Measurements from ENCODE around the gene ELMO2. TPM values are rescaled to one million over a fixed set of nuclear protein-coding genes. Genes with fewer than 3 reads are reported as not detected.

Gene ELMO2
- total and polyA plus RNA-seq, 9 of the 15 experiments (the other 6 are each of a cell fraction or from before 2014, with no cell fraction given), result 7.5 to 21.5 (median 15.9) TPM

DNA sequence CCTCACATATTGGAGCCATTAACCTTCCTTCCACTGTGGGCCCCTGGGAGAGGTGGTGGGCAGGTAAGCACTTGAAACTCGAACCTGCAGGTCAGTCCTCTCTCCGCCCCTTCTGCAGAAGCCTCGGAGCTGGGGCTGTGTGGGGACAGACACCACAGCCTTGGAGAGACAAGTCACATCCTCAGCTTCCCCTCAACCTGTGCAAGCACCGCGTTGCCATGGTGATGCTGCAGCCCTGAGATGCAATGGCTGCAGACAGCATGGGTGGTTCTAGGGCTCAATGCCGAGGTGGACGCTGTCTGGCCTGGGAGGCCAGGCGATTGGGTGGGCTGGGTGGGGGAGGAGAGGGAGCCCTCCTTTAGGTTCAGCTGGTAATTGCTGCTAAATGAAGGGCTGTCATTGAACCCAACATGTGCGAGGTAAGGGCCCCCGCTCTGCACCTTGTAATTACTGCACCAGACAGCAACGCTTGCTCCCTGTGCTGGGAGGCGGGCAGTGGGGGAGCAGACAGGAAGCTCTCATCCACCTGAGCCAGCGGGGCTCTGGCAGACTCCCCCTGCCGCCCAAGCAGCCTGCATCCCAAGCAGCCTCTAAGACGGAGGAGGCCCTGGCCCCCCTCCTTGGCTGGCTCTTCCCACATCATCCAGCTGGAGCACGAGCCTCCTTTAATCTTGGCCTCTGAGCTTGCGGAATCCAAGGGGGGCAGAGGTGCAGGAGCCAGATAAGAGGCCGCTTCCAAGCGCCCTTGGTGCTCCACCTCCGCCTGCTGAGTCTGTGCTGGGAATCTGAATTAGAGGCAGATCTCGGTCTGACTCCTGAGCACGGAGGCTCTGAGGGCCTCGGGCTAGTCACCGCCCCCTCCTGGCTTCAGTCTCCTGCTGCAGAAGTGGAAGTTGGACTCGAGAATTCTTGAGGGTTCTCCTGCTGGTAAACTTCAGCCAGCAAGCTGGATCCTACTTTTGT, 58.3 kb downstream of the ELMO2 start:
- Histone ChIP-seq H3K4me3 (no peak overlapping the region), H2AFZ (ENCODE audit: low read depth, low read length) (no peak overlapping the region), H3K27me3 (ENCODE audit: control insufficient read depth in 2 of 2, insufficient read depth in 2 of 2, low read length in 2 of 2) (peaks cover 0 to 11% of the 10 kb centered on the region in 2 experiments; a peak in 2 of 5 replicates), H3K4me2 (ENCODE audit: insufficient read depth, low read length) (no peak overlapping the region), H3K9me3 (replicated peaks; ENCODE audit: control insufficient read depth, insufficient read depth, low read depth, low read length) (no peaks in the 10 kb centered on the region), H3K36me3 (ENCODE audit: control insufficient read depth, insufficient read depth, low read length) (peaks cover 35% of the 10 kb centered on the region; the same call in 2 of the 3 replicates), H3K9me1 (ENCODE audit: control insufficient read depth, insufficient read depth, low read length) (peaks cover 2% of the 10 kb centered on the region), H3K79me2 (ENCODE audit: control insufficient read depth, insufficient read depth, low read length) (no peaks in the 10 kb centered on the region), H3K9ac (ENCODE audit: insufficient read depth in 1 of 2, low read depth in 2 of 2, low read length in 2 of 2) (peak overlapping the region in 1 of 2 experiments; percentile 59; a peak in 2 of 4 replicates), H3K27ac (ENCODE audit: extremely low read depth, low read depth, low read length) (no peak overlapping the region), H3K4me1 (replicated peaks in 1 of 2; ENCODE audit: control insufficient read depth in 2 of 2, insufficient read depth in 2 of 2, low read length in 2 of 2) (peaks cover 24 to 37% of the 10 kb centered on the region in 2 experiments), H4K20me1 (replicated peaks; ENCODE audit: control insufficient read depth, insufficient read depth, low read length) (peaks cover 10% of the 10 kb centered on the region)
- ATAC-seq (peak; percentile 39), DNase-seq (ENCODE audit: extremely low read depth in 1 of 4, low spot score in 3 of 4) (peak in 3 of 4 experiments; percentile 31 to 53 (median 35)), FAIRE-seq (peak; percentile 71)
- 57% methylated on average over 23 of the region's 25 CpGs for WGBS (ENCODE audit: insufficient coverage, low coverage, missing lambda C conversion rate)
- POLR2A ChIA-PET, result interaction anchor here (0.7 to 1.9 kb wide), 4 partner anchors 10 to 21 kb away, joined by 3 to 6 read pairs (median 4); no protein-coding TSS in a partner anchor
- BruUV-seq (replicated peaks), result no TSS peak
- intact Hi-C loops (cut with micrococcal nuclease), result no loop called here
- in situ Hi-C loops (cut with MboI), result no loop called here
- CTCF ChIA-PET (ENCODE audit: low intra/inter-chr PET ratio), result interaction anchor here (1.1 to 1.5 kb wide), 5 partner anchors 35 to 334 kb away, joined by 3 to 12 read pairs (median 6); partner anchors contain the start of gene CDH22
- TF ChIP-seq, protein P1, sequence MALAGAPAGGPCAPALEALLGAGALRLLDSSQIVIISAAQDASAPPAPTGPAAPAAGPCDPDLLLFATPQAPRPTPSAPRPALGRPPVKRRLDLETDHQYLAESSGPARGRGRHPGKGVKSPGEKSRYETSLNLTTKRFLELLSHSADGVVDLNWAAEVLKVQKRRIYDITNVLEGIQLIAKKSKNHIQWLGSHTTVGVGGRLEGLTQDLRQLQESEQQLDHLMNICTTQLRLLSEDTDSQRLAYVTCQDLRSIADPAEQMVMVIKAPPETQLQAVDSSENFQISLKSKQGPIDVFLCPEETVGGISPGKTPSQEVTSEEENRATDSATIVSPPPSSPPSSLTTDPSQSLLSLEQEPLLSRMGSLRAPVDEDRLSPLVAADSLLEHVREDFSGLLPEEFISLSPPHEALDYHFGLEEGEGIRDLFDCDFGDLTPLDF (CRISPR knock-in tag; IDR thresholded peaks at IDR 0.05), result no peak
- TF ChIP-seq, protein P2, sequence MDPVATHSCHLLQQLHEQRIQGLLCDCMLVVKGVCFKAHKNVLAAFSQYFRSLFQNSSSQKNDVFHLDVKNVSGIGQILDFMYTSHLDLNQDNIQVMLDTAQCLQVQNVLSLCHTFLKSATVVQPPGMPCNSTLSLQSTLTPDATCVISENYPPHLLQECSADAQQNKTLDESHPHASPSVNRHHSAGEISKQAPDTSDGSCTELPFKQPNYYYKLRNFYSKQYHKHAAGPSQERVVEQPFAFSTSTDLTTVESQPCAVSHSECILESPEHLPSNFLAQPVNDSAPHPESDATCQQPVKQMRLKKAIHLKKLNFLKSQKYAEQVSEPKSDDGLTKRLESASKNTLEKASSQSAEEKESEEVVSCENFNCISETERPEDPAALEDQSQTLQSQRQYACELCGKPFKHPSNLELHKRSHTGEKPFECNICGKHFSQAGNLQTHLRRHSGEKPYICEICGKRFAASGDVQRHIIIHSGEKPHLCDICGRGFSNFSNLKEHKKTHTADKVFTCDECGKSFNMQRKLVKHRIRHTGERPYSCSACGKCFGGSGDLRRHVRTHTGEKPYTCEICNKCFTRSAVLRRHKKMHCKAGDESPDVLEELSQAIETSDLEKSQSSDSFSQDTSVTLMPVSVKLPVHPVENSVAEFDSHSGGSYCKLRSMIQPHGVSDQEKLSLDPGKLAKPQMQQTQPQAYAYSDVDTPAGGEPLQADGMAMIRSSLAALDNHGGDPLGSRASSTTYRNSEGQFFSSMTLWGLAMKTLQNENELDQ (CRISPR knock-in tag; IDR thresholded peaks at IDR 0.05; ENCODE audit: borderline replicate concordance), result no peak
- TF ChIP-seq CBFA2T2 (conservative IDR thresholded peaks at IDR 0.05) (0 out of 2 replicates have a peak, but pooled peaks have one; percentile 7), RBM25 (IDR thresholded peaks at IDR 0.05; ENCODE audit: low read depth, low read length, severe bottlenecking) (no peak), NUFIP1 (IDR thresholded peaks at IDR 0.05; ENCODE audit: partially characterized antibody) (no peak), ETV6 (IDR thresholded peaks at IDR 0.05; ENCODE audit: borderline replicate concordance in 1 of 2, low read depth in 2 of 2, low read length in 1 of 2) (no peak), ETV6 (CRISPR knock-in tag; IDR thresholded peaks at IDR 0.05; ENCODE audit: borderline replicate concordance) (no peak), BHLHE40 (IDR thresholded peaks at IDR 0.05; ENCODE audit: low read length) (0 out of 2 replicates have a peak, but pooled peaks have one; percentile 8), RBM14 (IDR thresholded peaks at IDR 0.05; ENCODE audit: borderline replicate concordance, insufficient read depth, low read depth, low read length) (no peak), ZNF197 (CRISPR knock-in tag; IDR thresholded peaks at IDR 0.05; ENCODE audit: low read depth) (no peak), ZNF778 (CRISPR knock-in tag; IDR thresholded peaks at IDR 0.05) (no peak)
- TF ChIP-seq, protein P3, sequence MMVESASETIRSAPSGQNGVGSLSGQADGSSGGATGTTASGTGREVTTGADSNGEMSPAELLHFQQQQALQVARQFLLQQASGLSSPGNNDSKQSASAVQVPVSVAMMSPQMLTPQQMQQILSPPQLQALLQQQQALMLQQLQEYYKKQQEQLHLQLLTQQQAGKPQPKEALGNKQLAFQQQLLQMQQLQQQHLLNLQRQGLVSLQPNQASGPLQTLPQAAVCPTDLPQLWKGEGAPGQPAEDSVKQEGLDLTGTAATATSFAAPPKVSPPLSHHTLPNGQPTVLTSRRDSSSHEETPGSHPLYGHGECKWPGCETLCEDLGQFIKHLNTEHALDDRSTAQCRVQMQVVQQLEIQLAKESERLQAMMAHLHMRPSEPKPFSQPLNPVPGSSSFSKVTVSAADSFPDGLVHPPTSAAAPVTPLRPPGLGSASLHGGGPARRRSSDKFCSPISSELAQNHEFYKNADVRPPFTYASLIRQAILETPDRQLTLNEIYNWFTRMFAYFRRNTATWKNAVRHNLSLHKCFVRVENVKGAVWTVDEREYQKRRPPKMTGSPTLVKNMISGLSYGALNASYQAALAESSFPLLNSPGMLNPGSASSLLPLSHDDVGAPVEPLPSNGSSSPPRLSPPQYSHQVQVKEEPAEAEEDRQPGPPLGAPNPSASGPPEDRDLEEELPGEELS (CRISPR knock-in tag; IDR thresholded peaks at IDR 0.05; ENCODE audit: borderline replicate concordance), result no peak
- TF ChIP-seq, protein P4, sequence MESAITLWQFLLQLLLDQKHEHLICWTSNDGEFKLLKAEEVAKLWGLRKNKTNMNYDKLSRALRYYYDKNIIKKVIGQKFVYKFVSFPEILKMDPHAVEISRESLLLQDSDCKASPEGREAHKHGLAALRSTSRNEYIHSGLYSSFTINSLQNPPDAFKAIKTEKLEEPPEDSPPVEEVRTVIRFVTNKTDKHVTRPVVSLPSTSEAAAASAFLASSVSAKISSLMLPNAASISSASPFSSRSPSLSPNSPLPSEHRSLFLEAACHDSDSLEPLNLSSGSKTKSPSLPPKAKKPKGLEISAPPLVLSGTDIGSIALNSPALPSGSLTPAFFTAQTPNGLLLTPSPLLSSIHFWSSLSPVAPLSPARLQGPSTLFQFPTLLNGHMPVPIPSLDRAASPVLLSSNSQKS (CRISPR knock-in tag; IDR thresholded peaks at IDR 0.05), result no peak
